ENCODE results near the gene BAZ2A.

BAZ2A gene

DNA sequence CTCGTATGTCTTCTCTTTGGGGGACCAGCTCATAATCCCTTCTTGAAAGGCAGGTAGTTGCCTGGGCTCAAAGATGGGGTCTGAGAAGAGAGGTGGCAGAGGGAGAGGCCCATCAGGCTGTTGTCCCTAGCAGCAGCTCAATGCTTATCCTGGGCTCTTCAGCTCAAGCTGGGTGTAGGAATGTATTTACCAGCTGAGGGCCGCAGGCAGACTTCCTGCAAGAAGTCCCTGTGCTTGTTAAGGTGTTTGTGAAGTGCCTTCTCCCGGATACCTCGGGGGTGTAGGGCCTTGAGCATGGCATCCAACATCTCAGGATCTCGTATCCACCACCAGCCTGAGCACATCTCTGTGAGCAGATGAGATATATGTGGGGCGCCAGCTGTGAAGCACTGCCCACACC, 29.4 kb downstream of the BAZ2A start:
- Histone ChIP-seq H3K27me3 (ENCODE audit: insufficient read depth, poor library complexity, severe bottlenecking) (no peaks in the 10 kb centered on the region), H3K27ac (replicated peaks) (no peak overlapping the region), H3K4me3 (replicated peaks; ENCODE audit: insufficient read depth, low read length) (no peak overlapping the region)
- TF ChIP-seq, protein P1, sequence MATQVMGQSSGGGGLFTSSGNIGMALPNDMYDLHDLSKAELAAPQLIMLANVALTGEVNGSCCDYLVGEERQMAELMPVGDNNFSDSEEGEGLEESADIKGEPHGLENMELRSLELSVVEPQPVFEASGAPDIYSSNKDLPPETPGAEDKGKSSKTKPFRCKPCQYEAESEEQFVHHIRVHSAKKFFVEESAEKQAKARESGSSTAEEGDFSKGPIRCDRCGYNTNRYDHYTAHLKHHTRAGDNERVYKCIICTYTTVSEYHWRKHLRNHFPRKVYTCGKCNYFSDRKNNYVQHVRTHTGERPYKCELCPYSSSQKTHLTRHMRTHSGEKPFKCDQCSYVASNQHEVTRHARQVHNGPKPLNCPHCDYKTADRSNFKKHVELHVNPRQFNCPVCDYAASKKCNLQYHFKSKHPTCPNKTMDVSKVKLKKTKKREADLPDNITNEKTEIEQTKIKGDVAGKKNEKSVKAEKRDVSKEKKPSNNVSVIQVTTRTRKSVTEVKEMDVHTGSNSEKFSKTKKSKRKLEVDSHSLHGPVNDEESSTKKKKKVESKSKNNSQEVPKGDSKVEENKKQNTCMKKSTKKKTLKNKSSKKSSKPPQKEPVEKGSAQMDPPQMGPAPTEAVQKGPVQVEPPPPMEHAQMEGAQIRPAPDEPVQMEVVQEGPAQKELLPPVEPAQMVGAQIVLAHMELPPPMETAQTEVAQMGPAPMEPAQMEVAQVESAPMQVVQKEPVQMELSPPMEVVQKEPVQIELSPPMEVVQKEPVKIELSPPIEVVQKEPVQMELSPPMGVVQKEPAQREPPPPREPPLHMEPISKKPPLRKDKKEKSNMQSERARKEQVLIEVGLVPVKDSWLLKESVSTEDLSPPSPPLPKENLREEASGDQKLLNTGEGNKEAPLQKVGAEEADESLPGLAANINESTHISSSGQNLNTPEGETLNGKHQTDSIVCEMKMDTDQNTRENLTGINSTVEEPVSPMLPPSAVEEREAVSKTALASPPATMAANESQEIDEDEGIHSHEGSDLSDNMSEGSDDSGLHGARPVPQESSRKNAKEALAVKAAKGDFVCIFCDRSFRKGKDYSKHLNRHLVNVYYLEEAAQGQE (IDR thresholded peaks at IDR 0.05; ENCODE audit: insufficient replicate concordance, low read depth) = no peak
- TF ChIP-seq GABPA (IDR thresholded peaks at IDR 0.05; ENCODE audit: low read depth) = no peak
- TF ChIP-seq, protein P2, sequence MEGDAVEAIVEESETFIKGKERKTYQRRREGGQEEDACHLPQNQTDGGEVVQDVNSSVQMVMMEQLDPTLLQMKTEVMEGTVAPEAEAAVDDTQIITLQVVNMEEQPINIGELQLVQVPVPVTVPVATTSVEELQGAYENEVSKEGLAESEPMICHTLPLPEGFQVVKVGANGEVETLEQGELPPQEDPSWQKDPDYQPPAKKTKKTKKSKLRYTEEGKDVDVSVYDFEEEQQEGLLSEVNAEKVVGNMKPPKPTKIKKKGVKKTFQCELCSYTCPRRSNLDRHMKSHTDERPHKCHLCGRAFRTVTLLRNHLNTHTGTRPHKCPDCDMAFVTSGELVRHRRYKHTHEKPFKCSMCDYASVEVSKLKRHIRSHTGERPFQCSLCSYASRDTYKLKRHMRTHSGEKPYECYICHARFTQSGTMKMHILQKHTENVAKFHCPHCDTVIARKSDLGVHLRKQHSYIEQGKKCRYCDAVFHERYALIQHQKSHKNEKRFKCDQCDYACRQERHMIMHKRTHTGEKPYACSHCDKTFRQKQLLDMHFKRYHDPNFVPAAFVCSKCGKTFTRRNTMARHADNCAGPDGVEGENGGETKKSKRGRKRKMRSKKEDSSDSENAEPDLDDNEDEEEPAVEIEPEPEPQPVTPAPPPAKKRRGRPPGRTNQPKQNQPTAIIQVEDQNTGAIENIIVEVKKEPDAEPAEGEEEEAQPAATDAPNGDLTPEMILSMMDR (IDR thresholded peaks at IDR 0.05; ENCODE audit: insufficient read depth, low read length) = no peak
- no peak for TF ChIP-seq SPI1 (IDR thresholded peaks at IDR 0.05; ENCODE audit: borderline replicate concordance, low read depth)
- TF ChIP-seq POLR2AphosphoS5 (IDR thresholded peaks at IDR 0.05; ENCODE audit: low read depth) = no peak
- no peak for DNase-seq (ENCODE audit: low read depth in 1 of 2, low spot score in 1 of 2)

DNA sequence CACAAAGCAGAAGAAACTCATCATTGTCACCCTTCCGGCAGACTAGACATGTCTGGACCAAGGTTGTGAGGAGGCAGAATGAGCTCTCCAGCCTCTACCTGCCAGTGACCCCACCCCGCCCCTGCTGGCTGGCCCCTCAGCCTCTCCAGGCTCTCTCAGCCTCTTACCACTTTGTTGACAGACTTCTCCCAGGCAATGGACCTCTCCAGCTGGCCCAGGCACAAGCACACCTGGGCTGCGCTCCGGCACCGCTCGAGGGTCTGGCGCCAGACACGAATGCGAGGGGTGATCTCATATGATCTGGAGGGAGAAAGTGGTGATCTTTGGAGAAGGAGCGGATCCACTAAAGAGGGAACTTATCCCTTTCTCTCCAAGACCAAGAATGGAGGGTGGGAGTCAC, 30.3 kb downstream of the BAZ2A start:
- H3K27me3 ChIP-seq (ENCODE audit: insufficient read depth, poor library complexity, severe bottlenecking) = no peaks in the 10 kb centered on the region
- no peak overlapping the region for H3K4me3 ChIP-seq (replicated peaks; ENCODE audit: insufficient read depth, low read length)
- H3K27ac ChIP-seq (replicated peaks) = no peak overlapping the region
- no peak for TF ChIP-seq POLR2AphosphoS5 (IDR thresholded peaks at IDR 0.05; ENCODE audit: low read depth)
- TF ChIP-seq, protein P2 (IDR thresholded peaks at IDR 0.05; ENCODE audit: insufficient read depth, low read length) = no peak
- TF ChIP-seq GABPA (IDR thresholded peaks at IDR 0.05; ENCODE audit: low read depth) = no peak
- TF ChIP-seq, protein P1 (IDR thresholded peaks at IDR 0.05; ENCODE audit: insufficient replicate concordance, low read depth) = no peak
- no peak for TF ChIP-seq SPI1 (IDR thresholded peaks at IDR 0.05; ENCODE audit: borderline replicate concordance, low read depth)
- DNase-seq (ENCODE audit: low read depth in 1 of 2, low spot score in 1 of 2) = no peak

DNA sequence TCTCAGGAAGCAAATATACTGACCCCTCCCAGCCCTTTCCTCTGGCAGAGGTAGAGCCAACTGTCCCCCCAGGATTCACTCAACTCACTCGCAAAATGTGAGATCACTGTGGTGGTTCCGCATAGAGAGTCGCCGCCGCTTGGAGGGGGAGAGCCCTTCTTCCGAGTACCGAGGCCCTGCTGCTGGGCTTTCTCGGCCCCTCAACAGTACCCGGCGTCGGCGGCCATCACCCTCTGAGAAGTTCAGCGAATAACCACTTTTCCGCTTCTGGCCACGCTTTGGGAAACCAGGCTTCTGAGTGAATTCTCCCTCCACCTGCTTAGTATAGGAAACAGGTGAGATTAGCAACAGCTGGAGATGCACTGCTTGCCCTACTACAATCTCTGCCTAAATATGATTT, 31.1 kb downstream of the BAZ2A start:
- TF ChIP-seq GABPA (IDR thresholded peaks at IDR 0.05; ENCODE audit: low read depth) = no peak
- TF ChIP-seq, protein P1 (IDR thresholded peaks at IDR 0.05; ENCODE audit: insufficient replicate concordance, low read depth) = no peak
- TF ChIP-seq POLR2AphosphoS5 (IDR thresholded peaks at IDR 0.05; ENCODE audit: low read depth) = no peak
- TF ChIP-seq, protein P2 (IDR thresholded peaks at IDR 0.05; ENCODE audit: insufficient read depth, low read length) = no peak
- TF ChIP-seq SPI1 (IDR thresholded peaks at IDR 0.05; ENCODE audit: borderline replicate concordance, low read depth) = no peak
- H3K27me3 ChIP-seq (ENCODE audit: insufficient read depth, poor library complexity, severe bottlenecking) = no peaks in the 10 kb centered on the region

More for the DNA sequence above, 31.1 kb downstream of the BAZ2A start:
- H3K27ac ChIP-seq (replicated peaks) = no peak overlapping the region
- no peak overlapping the region for H3K4me3 ChIP-seq (replicated peaks; ENCODE audit: insufficient read depth, low read length)
- no peak for DNase-seq (ENCODE audit: low read depth in 1 of 2, low spot score in 1 of 2)

All from HL-60 (cell line).